ENCODE measurements around the gene RETREG3.

RETREG3 gene

GRCh38 chr17:42609182-42609813, at the start of gene RETREG3, which contains the start of gene TUBG1:
Gene RETREG3, minus strand, starts transcription at chr17:42609374. Its CDS starts 50 bp downstream, at chr17:42609324.
Gene TUBG1, plus strand, starts transcription at chr17:42609683. Its CDS starts 55 bp downstream, at chr17:42609738.
- DNase-seq (ENCODE audit: low read depth) = peak; percentile 100
- H3K4me3 ChIP-seq (ENCODE audit: low read depth, low read length) = peak within 1 kb of the TSS; percentile 96
- peak; percentile 72 for TF ChIP-seq CTCF (conservative IDR thresholded peaks at IDR 0.05; ENCODE audit: low read depth, low read length)

- no peak for TF ChIP-seq CTCF (conservative IDR thresholded peaks at IDR 0.05; ENCODE audit: low read depth, low read length)
- DNase-seq (ENCODE audit: low read depth) = no peak
- H3K4me3 ChIP-seq (ENCODE audit: low read depth, low read length) = no peak overlapping the region
Observed at GRCh38 chr17:42657824-42658588, 48.8 kb upstream of the RETREG3 start.

GRCh38 chr17:42655528-42655927, 46.4 kb upstream of the RETREG3 start:
- no peak for DNase-seq (ENCODE audit: low read depth)
- TF ChIP-seq CTCF (conservative IDR thresholded peaks at IDR 0.05; ENCODE audit: low read depth, low read length) = no peak
- H3K4me3 ChIP-seq (ENCODE audit: low read depth, low read length) = no peak overlapping the region

- no peak for TF ChIP-seq CTCF (conservative IDR thresholded peaks at IDR 0.05; ENCODE audit: low read depth, low read length)
- H3K4me3 ChIP-seq (ENCODE audit: low read depth, low read length) = peak overlapping the region; percentile 56
- peak; percentile 83 for DNase-seq (ENCODE audit: low read depth)
Observed at GRCh38 chr17:42653179-42654124, 44.3 kb upstream of the RETREG3 start.

- H3K4me3 ChIP-seq (ENCODE audit: low read depth, low read length) = no peak overlapping the region
- DNase-seq (ENCODE audit: low read depth) = no peak
- no peak for TF ChIP-seq CTCF (conservative IDR thresholded peaks at IDR 0.05; ENCODE audit: low read depth, low read length)
Observed at GRCh38 chr17:42651392-42651791, 42.2 kb upstream of the RETREG3 start.

GRCh38 chr17:42647778-42648177, 38.6 kb upstream of the RETREG3 start:
- no peak for TF ChIP-seq CTCF (conservative IDR thresholded peaks at IDR 0.05; ENCODE audit: low read depth, low read length)
- no peak overlapping the region for H3K4me3 ChIP-seq (ENCODE audit: low read depth, low read length)
- no peak for DNase-seq (ENCODE audit: low read depth)
